Upper lobe of right lung (tissue), 1 donor: ENCODE results near the gene TRIML1. TPM values are rescaled to one million over a fixed set of nuclear protein-coding genes. Genes with fewer than 3 reads are reported as not detected.

ENCODE experiments used
- ATAC-seq: fragments of 200-7000 bp; cut with Tn5 transposase; one replicate; pipeline ENCODE4 v1.9.1; 2020; ENCODE audit warnings: mild to moderate bottlenecking, moderate library complexity
- DNase-seq: peaks from one replicate; pipeline ENCODE4 v3.0.0-alpha.2; 2020
- H3K27ac ChIP-seq: fragments of 200-600 bp; one replicate; pipeline ENCODE4 v1.8.0; 2022
- H3K27me3 ChIP-seq: fragments of 200-600 bp; one replicate; pipeline ENCODE4 v1.8.0; 2022; ENCODE audit warnings: mild to moderate bottlenecking
- H3K36me3 ChIP-seq: fragments of 200-600 bp; one replicate; pipeline ENCODE4 v1.8.0; 2022
- H3K4me1 ChIP-seq: fragments of 200-600 bp; one replicate; pipeline ENCODE4 v1.8.0; 2022
- H3K4me3 ChIP-seq: fragments of 200-600 bp; one replicate; pipeline ENCODE4 v1.8.0; 2022; ENCODE audit warnings: mild to moderate bottlenecking
- H3K9me3 ChIP-seq: fragments of 200-600 bp; one replicate; pipeline ENCODE4 v1.8.0; 2022
- intact Hi-C: fragments of 100-400 bp; cut with DNase I; formaldehyde crosslinking; loops from one replicate; pipeline ENCODE4 v1.11.0; 2022
- total RNA-seq: library from RNA; stranded (reverse); fragmentation: NEBNext Ultra II Directional; extraction: Animal tissue kit (Norgen Biotek cat#: 25700); gene quantifications from one replicate; pipeline ENCODE4 v1.2.1, GENCODE V29; 2021
- TF ChIP-seq, protein P1 (sequence below): fragments of 200-600 bp; IDR thresholded peaks from one replicate; pipeline ENCODE4 v1.8.0; 2022; ENCODE audit warnings: antibody characterized with exemption
- donor health status: DM: no; HTN: yes; CAD: no; lungs with severe emphysema.

Gene TRIML1
- total RNA-seq, 1 donor from 2014 or later: not detected

GRCh38 chr4:188110036-188110435, 29.2 kb upstream of the TRIML1 start:
- DNase-seq: no peak
- no peak for ATAC-seq
- intact Hi-C loops: no loop called here
- H3K36me3 ChIP-seq: no peaks in the 10 kb centered on the region
- TF ChIP-seq, protein P1, sequence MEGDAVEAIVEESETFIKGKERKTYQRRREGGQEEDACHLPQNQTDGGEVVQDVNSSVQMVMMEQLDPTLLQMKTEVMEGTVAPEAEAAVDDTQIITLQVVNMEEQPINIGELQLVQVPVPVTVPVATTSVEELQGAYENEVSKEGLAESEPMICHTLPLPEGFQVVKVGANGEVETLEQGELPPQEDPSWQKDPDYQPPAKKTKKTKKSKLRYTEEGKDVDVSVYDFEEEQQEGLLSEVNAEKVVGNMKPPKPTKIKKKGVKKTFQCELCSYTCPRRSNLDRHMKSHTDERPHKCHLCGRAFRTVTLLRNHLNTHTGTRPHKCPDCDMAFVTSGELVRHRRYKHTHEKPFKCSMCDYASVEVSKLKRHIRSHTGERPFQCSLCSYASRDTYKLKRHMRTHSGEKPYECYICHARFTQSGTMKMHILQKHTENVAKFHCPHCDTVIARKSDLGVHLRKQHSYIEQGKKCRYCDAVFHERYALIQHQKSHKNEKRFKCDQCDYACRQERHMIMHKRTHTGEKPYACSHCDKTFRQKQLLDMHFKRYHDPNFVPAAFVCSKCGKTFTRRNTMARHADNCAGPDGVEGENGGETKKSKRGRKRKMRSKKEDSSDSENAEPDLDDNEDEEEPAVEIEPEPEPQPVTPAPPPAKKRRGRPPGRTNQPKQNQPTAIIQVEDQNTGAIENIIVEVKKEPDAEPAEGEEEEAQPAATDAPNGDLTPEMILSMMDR: no peak
- H3K27ac ChIP-seq: no peak overlapping the region
- no peaks in the 10 kb centered on the region for H3K27me3 ChIP-seq
- no peak overlapping the region for H3K4me3 ChIP-seq
- H3K9me3 ChIP-seq: no peaks in the 10 kb centered on the region
- H3K4me1 ChIP-seq: no peaks in the 10 kb centered on the region

GRCh38 chr4:188110741-188111471, 28.3 kb upstream of the TRIML1 start:
- no peak overlapping the region for H3K27ac ChIP-seq
- no peaks in the 10 kb centered on the region for H3K36me3 ChIP-seq
- no peak for DNase-seq
- H3K4me3 ChIP-seq: no peak overlapping the region
- no peaks in the 10 kb centered on the region for H3K4me1 ChIP-seq
- ATAC-seq: no peak
- no peaks in the 10 kb centered on the region for H3K27me3 ChIP-seq
- intact Hi-C loops: no loop called here
- TF ChIP-seq, protein P1: no peak
- no peaks in the 10 kb centered on the region for H3K9me3 ChIP-seq

DNA sequence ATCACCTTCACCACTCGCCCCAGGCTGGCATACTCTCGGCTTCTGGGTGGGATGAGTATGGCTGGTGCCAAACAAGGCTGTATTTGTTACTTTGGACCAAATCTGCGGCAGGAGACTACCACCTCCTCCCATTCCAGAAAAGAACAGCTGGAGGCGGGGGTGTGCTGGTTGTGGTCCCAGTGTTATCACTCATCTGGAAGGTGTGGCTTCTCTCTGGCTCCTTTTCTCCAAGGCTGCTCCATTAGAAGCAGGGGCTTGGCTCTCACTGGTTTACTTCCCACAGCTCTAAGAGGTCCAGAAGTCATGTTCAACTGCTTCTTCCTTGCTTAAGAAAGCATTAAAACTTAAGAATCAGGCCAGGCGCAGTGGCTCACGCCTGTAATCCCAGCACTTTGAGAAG, 27.3 kb upstream of the TRIML1 start:
- intact Hi-C loops: no loop called here
- no peaks in the 10 kb centered on the region for H3K9me3 ChIP-seq
- DNase-seq (no peak), ATAC-seq (no peak)
- TF ChIP-seq, protein P1: no peak
- H3K27me3 ChIP-seq: no peaks in the 10 kb centered on the region
- no peaks in the 10 kb centered on the region for H3K4me1 ChIP-seq
- H3K4me3 ChIP-seq: no peak overlapping the region
- H3K36me3 ChIP-seq: no peaks in the 10 kb centered on the region
- no peak overlapping the region for H3K27ac ChIP-seq

- intact Hi-C loops: no loop called here
- no peak overlapping the region for H3K4me3 ChIP-seq
- H3K4me1 ChIP-seq: no peaks in the 10 kb centered on the region
- no peak overlapping the region for H3K27ac ChIP-seq
- no peaks in the 10 kb centered on the region for H3K27me3 ChIP-seq
- TF ChIP-seq, protein P1: no peak
- ATAC-seq: no peak
- no peaks in the 10 kb centered on the region for H3K9me3 ChIP-seq
- no peaks in the 10 kb centered on the region for H3K36me3 ChIP-seq
- DNase-seq: no peak
Observed at GRCh38 chr4:188113156-188113555, 26.1 kb upstream of the TRIML1 start.

DNA sequence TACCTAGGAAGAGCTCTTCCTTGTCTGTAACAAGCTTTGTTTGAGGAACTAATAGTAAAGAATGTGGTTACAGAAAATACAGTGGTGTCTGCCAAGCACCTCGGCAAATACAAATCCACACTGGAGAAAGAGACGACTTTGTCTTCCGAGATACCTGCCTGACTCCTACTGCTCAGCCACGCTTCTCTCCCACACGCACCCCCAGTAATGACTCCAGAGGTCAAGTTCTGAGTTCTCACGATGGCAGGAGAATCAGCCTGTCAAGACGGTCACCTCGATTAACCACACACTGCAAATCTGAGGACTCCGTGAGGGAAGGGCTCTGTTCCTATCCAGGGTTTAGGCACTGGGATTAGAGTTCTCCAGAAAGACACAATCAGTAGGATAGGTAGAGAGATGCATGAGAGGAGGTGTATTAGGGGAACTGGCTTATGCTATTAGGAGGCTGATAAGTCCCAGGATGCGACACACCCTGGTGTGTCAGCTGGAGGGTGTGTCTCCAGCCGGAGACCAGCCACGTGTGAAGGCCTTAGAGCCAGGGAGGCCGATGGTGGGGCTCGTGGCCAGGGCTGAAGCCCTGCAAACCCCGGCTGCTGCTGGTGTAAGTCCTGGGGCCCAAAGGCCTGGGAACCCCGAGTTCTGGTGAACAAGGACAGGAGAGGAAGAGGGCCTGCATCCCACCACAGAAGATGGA, 21.5 kb upstream of the TRIML1 start:
- no peaks in the 10 kb centered on the region for H3K27me3 ChIP-seq

More for the DNA sequence above, 21.5 kb upstream of the TRIML1 start:
- Histone ChIP-seq H3K27ac (no peak overlapping the region), H3K36me3 (no peaks in the 10 kb centered on the region), H3K4me1 (no peaks in the 10 kb centered on the region), H3K9me3 (no peaks in the 10 kb centered on the region), H3K4me3 (no peak overlapping the region)
- TF ChIP-seq, protein P1: no peak
- intact Hi-C loops: no loop called here
- no peak for DNase-seq
- no peak for ATAC-seq
